Hypothalamus (tissue), 51 donors: ENCODE data around the gene CNPY2.
"Not testable (repeated sequence)": the region's sequence is repeated elsewhere in the genome, so short reads cannot be mapped to it uniquely, and the experiment has no call there.

Experiments
- DNase-seq, 51 donors: peaks; one replicate each; lab custom pipeline; 2025; lab: John Stamatoyannopoulos, UW

Gene CNPY2

DNA sequence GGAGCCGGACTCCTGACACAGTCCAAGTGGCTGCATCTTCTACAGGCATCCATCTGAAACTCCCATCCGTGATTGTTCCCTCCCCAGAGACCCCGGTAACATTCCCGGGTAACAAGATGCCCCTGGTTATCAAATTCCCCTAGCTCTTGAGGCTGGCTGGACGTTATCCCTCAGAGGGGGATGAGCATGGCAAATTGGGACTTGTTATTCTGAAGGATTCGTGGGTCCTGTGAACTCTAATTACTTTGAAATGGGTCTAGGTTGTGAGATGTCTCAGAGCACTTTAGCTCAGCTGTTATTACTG lies 18.7 kb upstream of the CNPY2 start:
- DNase-seq = peak in 1 of 51 donors; percentile 17

DNA sequence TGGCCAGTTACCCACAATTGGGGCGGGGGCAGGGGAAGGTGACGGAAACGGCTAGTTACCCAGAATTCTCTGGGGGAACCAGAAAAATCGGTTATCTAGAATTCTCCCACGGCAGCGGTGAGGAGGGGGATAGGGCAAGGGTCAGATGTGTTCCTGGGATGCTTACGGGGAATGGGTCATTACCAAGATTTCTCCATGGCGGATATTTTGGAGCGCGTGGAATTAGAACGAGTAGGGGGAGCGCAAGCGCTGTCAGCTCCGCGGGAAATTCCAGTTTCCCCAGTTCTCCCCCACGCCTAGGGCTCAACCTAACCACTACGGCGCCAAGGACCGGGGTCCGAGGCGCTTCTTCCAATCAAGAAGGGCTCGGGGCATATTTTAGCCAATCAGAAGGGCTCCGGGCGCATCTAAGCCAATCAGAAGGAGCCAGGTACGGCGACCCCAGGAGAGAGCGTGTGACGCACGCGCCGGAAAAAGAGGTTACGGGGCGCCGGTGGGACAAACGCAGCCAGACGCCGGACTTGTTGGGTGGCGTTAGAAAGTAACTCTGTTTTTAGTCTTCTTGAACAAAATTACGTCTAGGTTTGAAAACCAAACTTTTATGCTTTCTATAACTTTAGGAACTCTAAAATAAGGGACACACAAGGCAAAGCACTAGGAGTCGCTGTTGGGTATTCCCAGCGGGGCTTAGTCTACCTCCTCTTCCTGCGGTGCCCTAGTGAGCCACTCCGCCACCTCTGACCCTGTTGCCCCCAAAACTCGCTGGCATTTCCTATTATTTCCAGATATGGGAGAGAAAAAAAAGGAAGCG lies 18.1 kb upstream of the CNPY2 start, which contains the start of gene PAN2:
PAN2 (minus strand) TSS at position 322 of the 811 bp plus-strand sequence. CDS start 906 bp downstream, outside the sequence.
- DNase-seq = peak; percentile 71 to 96 (median 92)

DNA sequence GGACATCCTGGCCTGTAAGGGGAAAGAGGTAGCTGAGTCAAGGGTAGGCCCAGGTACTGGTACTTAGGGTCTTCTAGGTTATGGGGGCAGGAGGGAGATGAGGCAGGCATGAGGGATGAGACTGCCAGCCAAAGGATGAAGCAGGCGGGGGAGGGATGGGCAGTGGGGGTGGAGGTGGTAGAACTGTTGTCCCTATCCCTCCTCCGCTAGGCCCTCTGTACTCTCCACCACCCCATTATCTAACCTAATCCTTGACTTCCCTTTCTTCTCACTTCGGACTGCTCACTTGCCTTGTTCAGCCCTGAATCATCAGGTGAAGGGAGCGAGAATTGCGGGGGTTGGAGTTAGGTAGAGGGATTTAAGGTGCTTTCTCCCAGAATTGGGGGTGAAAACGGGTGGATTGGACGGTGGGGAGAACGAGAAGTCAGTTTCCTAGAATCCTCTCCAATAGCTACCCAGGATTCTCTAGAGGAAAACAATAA lies 17.4 kb upstream of the CNPY2 start:
- peak in 5 of 51 donors; percentile 7 to 68 (median 40) for DNase-seq

DNA sequence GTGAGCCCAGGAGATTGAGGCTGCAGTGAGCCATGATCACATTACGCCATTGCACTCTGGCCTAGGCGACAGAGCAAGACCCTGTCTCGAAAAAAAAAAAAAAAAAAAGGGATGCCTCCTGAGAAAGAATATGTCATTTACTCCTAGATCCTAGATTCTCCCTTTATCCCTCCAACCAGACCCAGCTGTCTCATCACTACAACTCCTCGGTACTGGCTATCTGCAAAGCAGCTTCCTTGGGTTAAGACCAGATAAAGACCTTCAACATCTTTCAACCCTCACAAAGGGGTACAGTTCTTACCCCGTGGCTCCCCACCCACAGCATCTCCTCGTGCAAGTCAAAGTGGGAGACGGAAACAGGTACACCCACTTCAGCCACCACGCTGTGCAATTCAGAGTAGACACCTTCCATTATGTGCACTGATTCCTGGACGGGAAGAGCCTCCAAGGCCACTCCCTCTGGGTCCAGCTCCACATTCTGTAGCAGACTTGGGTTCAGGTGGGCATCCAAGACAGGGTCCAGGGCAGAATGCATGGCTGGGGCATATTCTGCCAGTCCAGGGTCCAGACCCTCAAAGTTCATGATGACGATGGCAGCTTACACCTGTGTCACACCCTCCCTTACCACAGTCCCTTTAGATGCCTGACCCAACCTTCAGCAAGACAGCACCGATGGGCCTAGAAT lies 16.9 kb upstream of the CNPY2 start:
- peak in 1 of 51 donors; percentile 12 for DNase-seq

DNA sequence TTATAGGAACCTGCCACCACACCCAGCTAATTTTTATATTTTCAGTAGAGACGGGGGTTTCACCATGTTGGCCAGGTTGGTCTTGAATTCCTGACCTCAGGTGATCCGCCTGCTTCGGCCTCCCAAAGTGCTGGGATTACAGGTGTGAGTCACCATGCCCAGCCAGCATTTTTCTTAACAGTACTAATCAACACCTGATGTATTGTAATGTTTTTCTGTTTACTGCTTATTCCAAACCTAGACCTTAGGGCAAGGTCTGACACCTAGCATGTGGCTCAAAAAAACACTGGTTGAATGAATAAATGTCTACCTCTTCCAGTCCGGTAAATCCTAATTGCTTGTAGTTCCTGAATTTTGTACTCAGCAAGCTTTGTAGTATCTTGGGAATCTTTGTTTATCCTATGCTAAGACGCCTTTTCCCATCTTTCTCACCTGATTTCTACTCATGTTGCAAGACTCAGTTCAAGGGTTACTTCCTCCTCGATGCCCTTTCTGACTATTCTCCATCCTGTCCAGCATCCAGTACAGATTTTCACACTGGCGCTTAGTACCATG lies 15.2 kb upstream of the CNPY2 start:
- no peak for DNase-seq

DNA sequence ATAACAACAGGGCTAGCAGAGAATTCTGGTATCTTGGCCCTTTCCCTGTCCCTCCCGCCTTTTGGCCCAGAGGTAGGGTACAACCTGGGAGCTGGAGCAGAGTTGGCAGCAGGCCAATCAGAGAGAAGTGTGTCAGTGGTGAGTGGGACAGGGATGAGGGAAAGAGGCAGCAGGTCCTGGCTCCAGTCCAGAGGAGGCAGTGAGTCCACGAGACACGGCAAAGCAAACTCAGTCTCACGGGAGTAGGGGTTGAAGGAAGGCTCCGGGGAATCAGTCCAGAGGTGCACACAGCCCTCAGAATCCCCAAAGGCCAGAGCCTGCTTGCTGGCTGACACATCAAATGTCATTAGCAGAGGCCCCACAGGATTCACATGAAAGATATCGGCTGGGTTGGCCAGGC lies 10.7 kb upstream of the CNPY2 start:
- no peak for DNase-seq

DNA sequence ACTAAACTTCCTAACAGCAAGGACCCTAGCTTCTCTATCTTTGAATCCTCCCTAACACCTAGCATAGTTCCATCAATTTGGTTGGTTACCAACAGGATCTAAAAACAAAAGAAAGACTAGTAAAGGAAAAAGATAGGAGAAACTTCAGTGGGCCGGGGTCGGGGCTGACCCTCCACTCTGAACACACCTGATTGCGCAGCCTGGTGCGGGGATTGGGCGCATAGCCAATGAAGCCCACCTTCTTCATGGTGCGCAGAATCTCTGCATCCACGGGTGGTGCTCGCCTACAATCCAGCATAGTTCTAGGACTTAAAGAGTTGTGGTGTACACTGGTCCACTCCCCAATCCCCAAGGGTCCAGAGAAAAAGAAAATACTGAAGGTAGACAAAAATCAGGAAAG lies 10.3 kb upstream of the CNPY2 start:
- no peak for DNase-seq

DNA sequence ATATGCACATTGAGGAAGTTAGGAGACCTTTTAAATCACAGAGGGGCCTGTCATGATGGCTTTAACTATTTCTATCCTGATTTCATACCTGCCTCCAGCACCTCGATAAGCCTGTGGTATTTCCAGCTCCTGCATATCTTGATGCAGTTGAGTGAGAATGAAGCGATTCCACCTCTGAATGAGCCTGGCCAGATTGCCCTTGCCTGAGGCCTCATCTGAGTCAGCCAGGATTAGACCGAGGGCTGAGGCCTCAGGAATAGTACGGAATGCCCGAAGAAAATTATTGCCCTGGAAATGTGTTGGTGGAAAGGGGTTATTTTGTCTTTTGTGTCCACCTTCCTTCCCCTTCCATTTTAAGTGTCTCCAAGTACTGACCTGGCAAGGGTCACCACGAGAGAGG lies 8.4 kb upstream of the CNPY2 start:
- DNase-seq = no peak

DNA sequence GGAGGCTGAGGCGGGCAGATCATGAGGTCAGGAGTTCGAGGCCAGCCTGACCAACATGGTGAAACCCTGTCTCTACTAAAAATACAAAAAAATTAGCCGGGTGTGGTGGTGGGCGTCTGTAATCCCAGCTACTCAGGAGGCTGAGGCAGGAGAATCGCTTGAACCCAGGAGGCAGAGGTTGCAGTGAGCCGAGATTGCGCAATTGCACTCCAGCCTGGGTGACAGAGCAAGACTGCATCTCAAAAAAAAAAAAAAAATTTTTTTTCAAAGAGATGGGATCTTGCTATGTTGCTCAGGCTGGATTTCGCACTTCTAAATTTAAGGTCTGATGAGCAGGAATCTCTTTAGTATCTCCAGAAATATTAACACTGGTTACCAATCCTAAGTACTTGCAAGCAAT lies 5.8 kb upstream of the CNPY2 start:
- DNase-seq = not testable (repeated sequence)

DNA sequence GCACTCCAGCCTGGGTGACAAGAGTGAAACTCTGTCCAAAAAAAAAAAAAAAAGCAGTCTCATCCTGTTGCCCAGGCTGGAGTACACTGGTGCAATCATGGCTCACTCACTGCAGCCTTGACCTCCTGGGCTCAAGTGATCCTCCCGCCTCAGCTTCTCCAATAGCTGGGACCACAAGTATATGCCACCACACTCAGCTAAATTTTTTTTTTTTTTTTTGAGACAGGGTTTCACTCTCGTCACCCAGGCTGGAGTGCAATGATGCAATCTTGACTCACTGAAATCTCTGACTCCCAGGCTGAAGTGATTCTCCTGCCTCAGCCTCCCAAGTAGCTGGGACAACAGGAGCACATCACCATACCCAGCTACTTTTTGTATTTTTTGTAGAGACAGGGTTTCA lies 5.2 kb upstream of the CNPY2 start:
- DNase-seq = no peak

DNA sequence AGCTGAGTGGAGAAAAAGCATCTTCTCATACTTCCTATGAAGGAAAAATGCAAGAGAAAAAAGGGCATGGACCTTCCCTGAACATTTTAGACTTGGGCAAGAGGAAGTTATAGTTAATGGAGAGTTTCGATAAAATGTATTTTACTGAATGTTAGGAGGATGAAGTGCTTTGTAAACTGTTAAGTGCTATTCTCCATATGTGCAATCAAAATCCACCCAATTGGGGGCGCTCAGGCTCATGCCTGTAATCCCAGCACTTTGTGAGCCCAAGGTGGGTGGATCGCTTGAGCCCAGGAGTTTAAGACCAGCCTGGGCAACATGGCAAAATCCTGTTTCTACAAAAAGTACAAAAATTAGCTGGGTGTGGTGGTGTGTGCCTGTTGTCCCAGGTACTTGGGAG lies 1.9 kb upstream of the CNPY2 start:
- no peak for DNase-seq

DNA sequence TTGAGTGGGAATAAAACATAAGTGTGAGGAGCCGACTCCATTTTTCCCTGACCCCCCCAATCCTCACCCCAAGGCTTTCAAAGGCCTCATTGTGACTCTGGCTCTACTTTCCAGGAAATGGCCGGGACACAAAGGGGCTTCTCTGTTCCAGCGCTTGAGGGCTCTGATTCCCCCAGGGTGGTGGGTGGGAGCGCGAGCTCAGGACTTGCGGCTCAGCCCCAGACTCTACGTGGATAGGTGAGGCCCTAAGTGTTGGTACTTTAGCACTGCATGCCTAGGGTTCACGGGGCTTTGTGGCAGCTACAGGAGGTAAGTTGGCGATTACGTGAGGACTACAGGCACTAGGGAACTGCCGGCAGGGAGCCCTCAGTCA lies 553 bp downstream of the CNPY2 start:
- peak in 42 of 51 donors; percentile 10 to 72 (median 38) for DNase-seq

DNA sequence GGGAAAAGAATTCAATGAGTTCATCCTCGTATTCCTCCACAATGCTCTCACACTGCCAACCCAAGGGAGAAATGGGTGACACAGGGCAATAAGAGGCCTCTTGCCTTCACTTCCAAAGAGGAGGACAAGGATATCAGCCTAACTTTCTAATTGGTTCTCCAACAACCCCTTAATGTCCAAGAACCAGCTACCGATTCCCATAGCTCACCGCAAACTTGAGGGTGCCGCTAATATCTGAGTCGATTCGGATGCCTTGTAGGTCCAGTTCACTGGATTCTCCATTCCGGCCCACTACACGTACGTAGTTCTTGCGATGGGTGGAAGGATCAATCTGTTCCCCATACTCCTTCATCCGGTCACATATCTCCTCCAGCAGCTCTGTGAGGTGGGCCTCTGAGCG lies 4.8 kb downstream of the CNPY2 start:
- no peak for DNase-seq

DNA sequence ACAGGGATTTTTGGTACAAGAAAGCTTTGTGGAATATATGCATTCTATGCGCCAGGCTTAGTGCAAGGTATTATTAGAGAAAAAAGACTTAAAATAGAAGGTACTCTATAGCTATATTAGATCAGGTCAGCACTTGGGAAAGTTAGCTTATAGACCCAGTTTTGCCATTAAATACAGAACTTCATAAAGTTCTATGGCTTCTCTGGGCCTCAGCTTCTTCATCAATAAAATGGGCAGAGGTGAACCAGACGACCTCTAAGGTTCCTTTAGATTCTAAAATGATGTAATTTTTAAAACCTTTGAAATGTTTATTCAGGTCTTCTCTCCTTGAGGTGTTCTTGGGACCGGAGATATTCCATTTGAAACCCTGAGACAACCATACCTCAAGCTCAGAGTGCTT lies 7.1 kb downstream of the CNPY2 start:
- DNase-seq = no peak

DNA sequence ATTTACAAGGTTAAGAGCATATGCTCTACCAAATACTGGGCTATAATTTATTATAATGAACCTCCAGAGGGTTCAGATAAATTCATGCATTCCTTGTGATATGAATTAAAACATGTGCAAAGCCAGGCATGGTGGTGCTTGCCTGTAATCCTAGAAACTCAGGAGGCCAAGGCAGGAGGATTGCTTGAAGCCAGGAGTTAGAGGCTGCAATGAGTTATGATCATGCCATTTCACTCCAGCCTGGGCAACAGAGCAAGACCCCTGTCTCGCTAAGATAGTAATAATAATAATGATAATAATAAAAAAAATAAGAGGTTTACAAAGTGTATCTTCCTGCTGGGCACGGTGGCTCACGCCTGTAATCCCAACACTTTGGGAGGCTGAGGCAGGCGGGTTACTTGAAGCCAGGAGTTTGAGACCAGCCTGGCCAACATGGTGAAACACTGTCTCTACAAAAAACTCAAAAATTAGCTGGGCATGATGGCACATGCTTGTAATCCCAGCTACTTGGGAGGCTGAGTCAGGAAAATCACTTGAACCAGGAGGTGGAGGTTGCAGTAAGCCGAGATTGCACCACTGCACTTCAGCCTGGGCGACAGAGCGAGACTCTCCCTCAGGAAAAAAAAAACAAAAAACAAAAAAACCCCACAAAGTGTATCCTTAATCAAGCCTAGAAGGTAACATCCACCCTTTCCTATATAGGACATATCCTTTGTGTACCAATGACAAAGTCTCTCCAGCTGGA lies 8.4 kb downstream of the CNPY2 start:
- DNase-seq = no peak

DNA sequence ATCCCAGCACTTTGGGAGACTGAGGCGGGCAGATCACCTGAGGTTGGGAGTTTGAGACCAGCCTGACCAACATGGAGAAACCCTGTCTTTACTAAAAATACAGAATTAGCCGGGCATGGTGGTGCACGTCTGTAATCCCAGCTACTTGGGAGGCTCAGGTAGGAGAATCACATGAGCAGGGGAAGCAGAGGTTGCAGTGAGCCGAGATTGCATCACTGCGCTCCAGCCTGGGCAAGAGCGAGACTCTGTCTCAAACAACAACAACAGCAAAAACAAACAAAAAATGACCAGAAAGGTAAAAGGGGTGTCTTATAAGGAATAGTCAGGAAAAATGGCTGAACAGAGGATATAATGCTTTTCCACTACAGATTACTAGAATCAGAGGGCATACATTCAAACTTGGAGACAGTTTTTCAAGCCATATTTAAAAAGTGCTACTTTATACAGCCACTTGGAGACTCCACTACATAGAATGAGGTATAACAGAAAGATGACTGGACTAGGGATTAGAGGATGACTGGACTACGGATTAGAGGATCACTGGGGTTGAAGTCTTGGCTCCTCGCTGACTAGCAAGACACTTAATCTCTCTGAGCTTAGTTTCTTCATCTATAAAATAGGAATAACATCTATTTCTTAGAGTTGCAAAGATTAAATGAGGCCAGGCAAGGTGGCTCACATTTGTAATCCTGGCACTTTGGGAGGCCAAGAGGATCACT lies 10.8 kb downstream of the CNPY2 start:
- no peak for DNase-seq

DNA sequence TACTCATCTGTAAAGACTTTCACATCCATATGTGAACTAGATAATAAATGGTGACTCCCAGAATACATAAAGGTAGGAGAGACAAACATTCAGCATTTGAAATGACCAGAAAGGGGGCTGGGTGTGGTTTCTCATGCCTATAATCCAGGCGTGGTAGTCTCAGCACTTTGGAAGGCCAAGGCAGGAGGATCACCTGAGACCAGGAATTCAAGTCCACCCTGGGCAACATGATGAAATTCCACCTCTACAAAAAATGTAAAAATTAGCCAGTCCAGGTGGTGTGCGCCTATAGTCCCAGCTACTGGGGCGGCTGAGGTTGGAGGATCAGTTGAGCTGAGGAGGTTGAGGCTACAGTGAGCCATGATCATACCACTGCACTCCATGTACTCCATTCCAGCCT lies 11.5 kb downstream of the CNPY2 start:
- no peak for DNase-seq

DNA sequence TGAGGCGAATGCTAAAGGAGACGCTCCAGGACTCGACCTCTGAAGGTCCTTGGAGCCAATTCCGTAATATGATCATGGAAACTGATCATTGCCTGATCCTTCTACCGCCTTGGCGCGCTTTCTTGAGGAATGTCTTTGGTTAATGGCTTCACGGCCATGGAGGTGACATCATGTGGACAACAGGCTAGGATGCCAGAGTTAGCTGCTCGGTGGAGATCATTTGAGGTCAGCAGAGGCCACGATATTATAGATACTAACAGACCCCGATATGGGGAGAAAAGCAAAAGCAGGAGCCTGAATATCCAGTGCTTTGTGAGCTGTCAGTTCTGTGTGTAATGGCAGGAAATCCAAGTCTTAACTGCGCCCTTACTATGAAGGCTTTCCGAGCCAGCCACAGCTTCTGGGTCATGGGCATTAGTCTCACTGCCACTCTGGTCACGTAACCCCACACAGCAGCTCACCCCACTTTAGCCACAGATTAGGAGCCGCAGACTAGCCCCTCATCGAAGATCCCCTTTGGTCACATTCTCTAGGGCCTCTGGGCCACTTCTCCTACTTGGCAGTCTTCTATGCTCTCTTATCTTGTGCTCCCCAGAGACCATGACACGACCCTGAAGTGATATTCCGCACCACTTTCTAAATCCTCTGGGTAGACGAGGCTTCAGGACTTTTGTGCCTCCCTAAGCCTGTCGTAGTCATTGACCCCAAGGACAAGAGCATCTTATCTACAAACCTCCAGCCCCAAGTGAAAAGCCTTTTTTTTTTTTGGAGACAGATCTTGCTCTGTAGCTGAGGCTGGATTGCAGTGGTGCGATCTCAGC lies 14.9 kb downstream of the CNPY2 start:
- peak in 6 of 51 donors; percentile 23 to 56 (median 40) for DNase-seq

DNA sequence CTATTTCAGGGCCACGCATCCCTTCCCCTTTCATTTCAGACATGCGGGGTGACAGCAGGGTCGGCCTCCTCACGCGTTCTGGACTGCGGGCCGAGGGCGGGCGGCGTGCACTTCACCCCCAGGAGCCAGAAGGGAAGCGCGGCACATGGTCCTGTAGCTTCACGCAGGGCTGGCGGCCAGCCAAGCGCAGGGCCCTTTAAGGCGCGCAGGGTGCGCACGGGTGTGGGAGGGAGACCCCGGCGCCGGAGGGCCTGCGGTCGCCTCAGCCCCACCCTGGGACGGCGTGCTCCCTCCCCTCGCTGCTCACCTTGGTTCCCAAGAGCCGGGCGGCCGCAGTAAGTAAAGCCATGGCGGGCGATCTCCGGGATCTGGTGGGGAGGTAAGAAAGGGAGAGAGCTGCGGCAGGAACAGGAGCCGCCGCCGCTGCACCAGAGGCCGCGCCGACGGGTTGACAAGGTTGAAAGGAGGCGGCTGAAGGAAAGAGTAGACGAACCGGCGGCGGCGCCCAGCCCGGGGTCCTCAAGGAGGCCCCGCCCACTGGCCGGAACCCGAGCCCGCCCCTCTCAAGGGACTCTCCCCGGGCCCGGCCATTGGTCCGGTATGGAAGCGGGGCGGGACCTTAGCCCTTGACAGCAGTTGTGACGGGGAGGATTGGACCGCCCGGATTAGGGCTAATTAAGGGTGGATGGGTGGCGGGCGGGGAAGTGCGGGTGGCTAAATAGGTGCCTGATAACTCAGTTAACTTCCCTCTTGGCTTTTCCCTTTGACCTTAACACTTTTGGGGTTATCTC lies 15.7 kb downstream of the CNPY2 start, which contains the start of gene CS:
CS (minus strand) TSS at position 478 of the 791 bp plus-strand sequence; CDS start at position 349, 129 bp downstream.
- peak; percentile 42 to 99 (median 95) for DNase-seq
